Measurements from ENCODE around the gene MED17.

Gene MED17

DNA sequence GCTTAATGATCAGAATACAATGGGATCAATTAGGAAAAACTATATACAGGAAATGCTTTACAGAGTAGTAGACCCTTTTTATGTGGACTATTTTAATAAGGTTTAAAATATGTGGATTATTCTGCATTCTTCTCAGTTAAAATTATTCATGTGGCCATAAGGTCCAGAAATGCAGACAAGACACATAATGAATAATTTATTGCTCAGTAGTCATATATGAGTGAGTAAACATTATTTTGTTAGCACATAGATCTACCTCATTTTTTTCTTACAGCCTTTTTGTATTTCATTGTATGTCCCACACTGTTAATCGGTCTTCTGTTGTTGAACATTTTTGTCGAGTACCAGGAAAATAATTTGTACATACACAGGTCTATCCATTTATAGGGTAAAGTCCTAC lies 20.8 kb downstream of the MED17 start:
- DNase-seq (ENCODE audit: low read depth) = no peak
- H3K4me3 ChIP-seq (ENCODE audit: low read depth, low read length) = no peak overlapping the region

DNA sequence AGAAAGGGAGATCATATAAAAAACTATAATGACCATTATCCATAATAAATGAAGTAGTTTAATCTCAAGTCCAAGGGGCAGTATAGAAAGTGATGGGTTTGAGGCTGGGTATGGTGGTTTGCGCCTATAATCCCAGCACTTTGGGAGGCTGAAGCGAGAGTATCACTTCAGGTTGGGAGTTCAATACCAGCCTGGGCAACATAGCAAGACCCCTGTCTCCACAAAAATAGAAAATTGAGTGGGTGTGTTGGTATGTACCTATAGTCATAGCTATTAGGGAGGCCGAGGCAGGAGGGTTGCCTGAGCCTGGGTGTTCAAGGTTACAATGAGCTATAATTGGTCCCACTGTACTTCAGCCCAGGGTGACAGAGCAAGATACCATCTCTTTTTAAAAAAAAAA lies 23.9 kb downstream of the MED17 start:
- H3K4me3 ChIP-seq (ENCODE audit: low read depth, low read length) = no peak overlapping the region
- no peak for DNase-seq (ENCODE audit: low read depth)

- no peak overlapping the region for H3K4me3 ChIP-seq (ENCODE audit: low read depth, low read length)
- no peak for DNase-seq (ENCODE audit: low read depth)
Measured at GRCh38 chr11:93813974-93814373, 29.9 kb downstream of the MED17 start.

- DNase-seq (ENCODE audit: low read depth) = no peak
- H3K4me3 ChIP-seq (ENCODE audit: low read depth, low read length) = no peak overlapping the region
Measured at GRCh38 chr11:93814966-93815633, 31.0 kb downstream of the MED17 start.

DNA sequence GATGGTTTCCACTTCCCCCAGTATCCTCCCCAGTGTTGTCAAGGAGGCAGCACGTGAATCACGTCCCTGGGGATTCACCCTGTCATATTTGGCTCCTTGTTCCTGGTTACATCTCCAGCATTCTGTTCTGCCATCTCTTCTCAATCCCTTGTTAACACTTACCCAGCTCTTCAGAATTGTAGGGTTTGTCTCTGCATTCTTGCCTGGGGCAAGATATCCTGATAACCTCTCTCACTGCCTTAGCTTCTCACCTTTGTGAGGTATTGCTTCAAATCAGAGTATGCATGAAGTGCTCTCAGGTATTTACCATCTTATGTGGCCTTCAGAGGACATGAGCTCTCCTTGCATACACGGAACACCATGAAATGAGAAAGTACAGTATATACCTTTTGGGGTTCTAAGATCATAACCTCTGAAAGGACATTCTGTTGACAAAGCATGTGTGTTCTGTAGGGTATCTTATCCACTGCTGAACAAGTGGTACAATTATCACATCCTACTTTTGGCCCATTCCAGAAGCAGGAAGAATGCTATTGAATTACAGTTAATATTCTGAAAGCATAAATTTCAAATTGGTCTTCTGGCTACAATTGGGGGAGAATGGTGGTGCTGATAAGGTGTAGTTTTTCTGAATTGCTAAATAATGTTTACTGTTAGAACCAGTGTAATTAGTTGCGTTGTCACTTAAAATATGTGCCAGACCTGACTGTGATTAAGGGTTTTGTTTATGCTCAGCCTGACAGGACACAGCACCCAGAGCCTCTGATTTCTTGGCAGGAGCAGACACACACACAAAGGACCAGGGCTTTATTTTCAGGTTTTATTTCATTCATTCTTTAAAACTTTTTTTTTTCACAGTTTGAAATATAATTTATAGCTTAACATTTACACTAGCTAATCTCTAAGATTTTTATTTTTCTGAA lies 33.6 kb downstream of the MED17 start:
- DNase-seq (ENCODE audit: low read depth) = peak; percentile 1
- H3K4me3 ChIP-seq (ENCODE audit: low read depth, low read length) = no peak overlapping the region

DNA sequence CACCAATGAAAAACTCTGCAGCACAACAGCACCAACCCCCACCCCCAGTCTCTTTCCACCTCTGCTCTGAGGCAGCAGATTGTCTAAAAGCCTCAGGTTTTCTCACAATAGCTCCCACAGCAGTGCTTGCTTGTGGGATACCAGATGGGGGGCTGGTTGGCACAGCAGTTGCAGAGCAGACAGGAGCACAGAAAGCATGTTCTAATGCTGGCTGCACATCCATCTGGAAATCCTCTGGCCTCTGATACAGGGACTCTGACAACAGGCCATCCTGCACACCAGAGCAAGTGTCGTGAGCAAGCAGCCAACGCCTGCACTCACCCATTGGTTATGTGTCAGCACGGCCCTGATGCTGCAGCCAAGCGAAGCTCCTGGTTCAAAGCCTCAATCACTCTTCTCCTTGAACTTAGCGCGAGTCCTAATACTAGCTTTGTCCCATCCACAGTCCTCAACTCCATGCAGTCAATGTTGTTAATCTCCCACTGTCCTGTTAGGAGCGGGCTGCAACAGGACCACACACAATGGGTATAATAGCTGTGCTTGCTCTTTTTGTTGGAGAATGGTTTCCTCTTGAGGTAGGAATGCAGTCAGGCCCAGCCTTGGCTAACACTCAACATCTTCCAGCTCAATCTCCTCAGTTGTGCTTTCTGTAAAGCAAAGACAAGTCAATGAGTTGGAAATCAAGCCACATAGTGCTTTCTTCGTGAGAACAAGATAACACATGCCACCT lies 36.0 kb downstream of the MED17 start:
- no peak for DNase-seq (ENCODE audit: low read depth)
- H3K4me3 ChIP-seq (ENCODE audit: low read depth, low read length) = no peak overlapping the region

- DNase-seq (ENCODE audit: low read depth) = no peak
- no peak overlapping the region for H3K4me3 ChIP-seq (ENCODE audit: low read depth, low read length)
Measured at GRCh38 chr11:93820847-93821246, 36.8 kb downstream of the MED17 start.

GRCh38 chr11:93821617-93822016 lies 37.5 kb downstream of the MED17 start:
- H3K4me3 ChIP-seq (ENCODE audit: low read depth, low read length) = no peak overlapping the region

DNA sequence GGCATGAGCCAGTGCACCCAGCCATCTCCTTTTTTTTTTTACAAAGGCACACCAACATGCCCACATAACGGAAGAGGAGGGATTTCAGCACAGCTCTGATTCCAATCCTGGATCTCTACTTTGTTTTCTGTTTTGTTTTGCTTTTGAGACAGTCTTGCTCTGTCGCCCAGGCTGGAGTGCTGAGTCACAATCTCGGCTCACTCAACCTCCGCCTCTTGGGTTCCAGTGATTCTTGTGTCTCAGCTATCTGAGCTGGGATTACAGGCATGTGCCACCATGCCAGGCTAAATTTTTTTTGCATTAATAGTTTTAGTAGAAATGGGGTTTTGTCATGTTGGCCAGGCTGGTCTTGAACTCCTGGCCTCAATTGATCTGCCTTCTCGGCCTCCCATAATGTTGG lies 38.3 kb downstream of the MED17 start:
- H3K4me3 ChIP-seq (ENCODE audit: low read depth, low read length) = no peak overlapping the region
- DNase-seq (ENCODE audit: low read depth) = no peak

More at GRCh38 chr11:93821617-93822016, 37.5 kb downstream of the MED17 start:
- DNase-seq (ENCODE audit: low read depth) = no peak

GRCh38 chr11:93823210-93823609 lies 39.1 kb downstream of the MED17 start:
- DNase-seq (ENCODE audit: low read depth) = no peak
- H3K4me3 ChIP-seq (ENCODE audit: low read depth, low read length) = no peak overlapping the region

DNA sequence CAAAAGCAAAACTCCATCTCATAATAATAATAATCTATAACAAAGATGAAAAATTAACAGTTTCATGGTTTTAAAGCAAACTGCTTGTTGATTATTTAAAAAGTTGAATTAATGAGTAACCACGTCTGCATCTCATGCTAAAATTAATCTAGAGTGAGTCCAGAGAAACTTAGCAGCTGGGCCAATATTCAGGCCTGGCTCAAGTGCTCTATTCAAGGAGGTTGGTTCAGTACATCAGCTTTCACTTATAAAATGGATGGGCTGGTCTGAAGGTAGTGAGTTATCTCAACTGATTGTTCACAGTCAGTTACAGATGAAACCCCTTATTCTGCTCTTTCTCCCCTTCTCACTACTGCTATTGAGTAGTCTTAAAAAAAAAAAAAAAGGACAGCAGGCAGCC lies 43.3 kb downstream of the MED17 start:
- no peak for DNase-seq (ENCODE audit: low read depth)

GRCh38 chr11:93829598-93829997 lies 45.5 kb downstream of the MED17 start:
- H3K4me3 ChIP-seq (ENCODE audit: low read depth, low read length) = no peak overlapping the region
- DNase-seq (ENCODE audit: low read depth) = no peak

More for the DNA sequence above, 43.3 kb downstream of the MED17 start:
- H3K4me3 ChIP-seq (ENCODE audit: low read depth, low read length) = no peak overlapping the region

- no peak for DNase-seq (ENCODE audit: low read depth)
- H3K4me3 ChIP-seq (ENCODE audit: low read depth, low read length) = no peak overlapping the region
Measured at GRCh38 chr11:93831343-93832127, 47.5 kb downstream of the MED17 start.

DNA sequence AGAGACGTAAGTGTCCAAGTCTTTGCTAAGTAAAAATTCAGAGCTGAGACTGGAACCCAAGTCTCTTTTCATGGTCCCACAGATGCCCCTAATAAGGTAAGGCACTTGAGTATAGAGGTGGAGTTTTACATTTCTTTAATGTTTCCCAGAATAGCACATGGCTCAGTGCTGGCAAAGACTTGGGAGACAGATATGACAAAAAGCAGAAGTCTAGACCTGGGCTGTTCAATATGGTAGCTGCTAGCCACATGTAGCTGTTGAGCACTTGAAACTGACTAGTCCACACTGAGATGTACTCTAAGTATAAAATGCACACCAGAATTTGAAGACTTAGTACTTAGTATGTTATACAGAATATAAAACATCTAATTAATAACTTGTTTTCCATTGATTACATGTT lies 48.7 kb downstream of the MED17 start:
- DNase-seq (ENCODE audit: low read depth) = no peak
- no peak overlapping the region for H3K4me3 ChIP-seq (ENCODE audit: low read depth, low read length)

GRCh38 chr11:93838967-93839366 lies 54.9 kb downstream of the MED17 start:
- DNase-seq (ENCODE audit: low read depth) = no peak
- no peak overlapping the region for H3K4me3 ChIP-seq (ENCODE audit: low read depth, low read length)

- DNase-seq (ENCODE audit: low read depth) = no peak
- H3K4me3 ChIP-seq (ENCODE audit: low read depth, low read length) = no peak overlapping the region
Measured at GRCh38 chr11:93840180-93840579, 56.1 kb downstream of the MED17 start.

- no peak for DNase-seq (ENCODE audit: low read depth)
- H3K4me3 ChIP-seq (ENCODE audit: low read depth, low read length) = no peak overlapping the region
Measured at GRCh38 chr11:93840981-93841380, 56.9 kb downstream of the MED17 start.

DNA sequence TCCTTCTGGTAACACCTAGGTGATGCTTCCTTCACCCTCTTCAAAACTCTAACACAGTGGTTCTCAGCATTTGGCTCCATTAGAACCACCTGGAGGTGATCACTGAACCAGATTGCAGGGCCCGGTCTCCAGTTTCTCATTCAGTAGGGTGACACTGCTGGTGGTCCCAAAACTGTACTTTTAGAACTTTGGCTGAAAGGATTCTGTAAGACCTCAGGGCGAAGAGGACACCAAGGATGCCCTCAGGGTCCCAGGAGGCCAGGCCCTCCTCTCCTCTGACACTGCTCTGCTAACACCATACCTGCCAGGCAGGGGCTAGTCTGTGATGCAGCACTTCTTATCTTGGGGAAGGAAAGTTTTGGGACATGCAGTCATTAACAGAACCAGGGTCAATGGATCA lies 57.4 kb downstream of the MED17 start:
- H3K4me3 ChIP-seq (ENCODE audit: low read depth, low read length) = no peak overlapping the region
- no peak for DNase-seq (ENCODE audit: low read depth)

DNA sequence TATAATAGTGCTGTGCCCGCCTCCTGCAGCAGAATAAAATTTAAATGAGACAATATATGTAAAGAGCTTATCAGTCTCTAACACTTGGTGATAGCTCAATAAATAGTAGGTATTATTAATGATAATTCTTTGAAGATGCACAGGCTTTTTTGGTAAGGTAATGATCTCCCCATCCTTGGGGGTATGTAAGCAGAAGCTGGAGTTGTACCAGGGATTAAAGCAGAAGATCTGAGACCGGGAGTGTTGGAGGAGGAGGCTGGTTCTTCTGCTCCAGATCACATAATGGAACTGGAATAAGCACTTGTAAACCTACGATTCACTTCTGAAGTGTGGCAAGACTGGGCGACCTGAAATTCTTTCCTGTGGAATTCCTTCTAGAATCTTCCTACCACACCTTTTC lies 58.0 kb downstream of the MED17 start:
- DNase-seq (ENCODE audit: low read depth) = no peak
- H3K4me3 ChIP-seq (ENCODE audit: low read depth, low read length) = no peak overlapping the region

Measured in skeletal muscle cell (primary cell).